Transverse colon (tissue), 4 donors: ENCODE results near the gene MYOZ3. TPM values are rescaled to one million over a fixed set of nuclear protein-coding genes. Genes with fewer than 3 reads are reported as not detected.

Experiments used
- DNase-seq: peaks from one replicate; pipeline ENCODE4 v3.0.0-alpha.2; 2019
- H3K27ac ChIP-seq, 4 donors: fragments of 200-600 bp; sonication (generic); 2 replicates each; pipeline ENCODE4 v1.5.1; 2016 to 2018; ENCODE audit warnings: inconsistent platforms in 4 of 4
- H3K27me3 ChIP-seq: fragments of 200-600 bp; sonication (generic); 2 replicates; pipeline ENCODE4 v1.5.1; 2017; ENCODE audit warnings: inconsistent platforms
- H3K36me3 ChIP-seq, 4 donors: fragments of 200-600 bp; sonication (generic); 2 replicates each; pipeline ENCODE4 v1.5.1; 2017 to 2019; ENCODE audit warnings: inconsistent platforms in 4 of 4
- H3K4me1 ChIP-seq, 4 donors: fragments of 200-600 bp; sonication (generic); 2 replicates each; pipeline ENCODE4 v1.5.1; 2017 to 2020; ENCODE audit warnings: inconsistent platforms in 4 of 4
- H3K4me3 ChIP-seq, 4 donors: fragments of 200-600 bp; sonication (generic); 1 replicate in 1 of 4; 2 replicates in 3 of 4; pipeline versions ENCODE4 v1.5.1 to v1.6.1; 2017 to 2019; ENCODE audit warnings: inconsistent platforms in 4 of 4
- H3K9me3 ChIP-seq, 2 donors: fragments of 200-600 bp; sonication (generic); 2 replicates each; pipeline ENCODE4 v1.5.1; 2017 to 2019; ENCODE audit warnings: inconsistent platforms in 2 of 2
- EP300 ChIP-seq: sonication (generic); formaldehyde crosslinking; IDR thresholded peaks from one replicate; pipeline ENCODE4 v1.6.1; 2017; ENCODE audit warnings: antibody characterized with exemption, low read depth
- POLR2A ChIP-seq: fragments of 450-650 bp; IDR thresholded peaks from one replicate; pipeline ENCODE4 v1.6.1; 2016; ENCODE audit warnings: antibody characterized with exemption, mild to moderate bottlenecking, moderate library complexity
- POLR2AphosphoS5 ChIP-seq, 3 donors: sonication (generic); formaldehyde crosslinking; IDR thresholded peaks; one replicate each; pipeline ENCODE4 v1.6.1; 2016; ENCODE audit warnings: antibody characterized with exemption in 3 of 3
- WGBS, 2 donors: methylation state at CpG; one replicate each; pipeline ENCODE4 v1.1.5; 2018; ENCODE audit warnings: low coverage in 1 of 2; 5-methylcytosine and 5-hydroxymethylcytosine counted together
- in situ Hi-C, 4 donors: fragments of 200-750 bp; cut with MboI; loops; one replicate each; pipeline versions ENCODE4 v1.15.0 to v1.15.1; 2017; ENCODE audit warnings: low sequenced_read_pairs in 3 of 4, low pct_ligation_motif_present in 1 of 4, low pct_unique_long_range_greater_than_20kb in 1 of 4
- intact Hi-C: fragments of 100-400 bp; cut with DNase I; formaldehyde crosslinking; loops from one replicate; pipeline ENCODE4 v1.15.1; 2023; ENCODE audit warnings: low total_unique reads
- total RNA-seq, 4 donors: library from RNA; depleted of rRNA; stranded (reverse); fragments of >200 nt; gene quantifications; one replicate each; pipeline ENCODE4 v1.1.0, GENCODE V29; 2016
- TF ChIP-seq, protein P1 (sequence below), 5 experiments: fragments of 200-600 bp in 3 of 5; fragments of 450-650 bp in 2 of 5; sonication (generic) in 3 of 5; IDR thresholded peaks; 1 replicate in 2 of 5; 2 replicates in 3 of 5; pipeline ENCODE4 v1.5.1; 2016 to 2017; ENCODE audit warnings: antibody characterized with exemption in 5 of 5, inconsistent platforms in 3 of 5, mild to moderate bottlenecking in 2 of 5, moderate library complexity in 1 of 5

MYOZ3 gene
- total RNA-seq, 4 donors from 2014 or later: not detected

- Histone ChIP-seq H3K4me3 (no peak overlapping the region), H3K36me3 (no peaks in the 10 kb centered on the region), H3K27me3 (no peaks in the 10 kb centered on the region), H3K9me3 (no peaks in the 10 kb centered on the region), H3K27ac (peak overlapping the region in 2 of 4 donors; percentile 21 to 51), H3K4me1 (peaks cover 0 to 16% (median 15%) of the 10 kb centered on the region in 4 donors)
- in situ Hi-C loops: no loop called here
- no peak for DNase-seq
- TF ChIP-seq, protein P1, sequence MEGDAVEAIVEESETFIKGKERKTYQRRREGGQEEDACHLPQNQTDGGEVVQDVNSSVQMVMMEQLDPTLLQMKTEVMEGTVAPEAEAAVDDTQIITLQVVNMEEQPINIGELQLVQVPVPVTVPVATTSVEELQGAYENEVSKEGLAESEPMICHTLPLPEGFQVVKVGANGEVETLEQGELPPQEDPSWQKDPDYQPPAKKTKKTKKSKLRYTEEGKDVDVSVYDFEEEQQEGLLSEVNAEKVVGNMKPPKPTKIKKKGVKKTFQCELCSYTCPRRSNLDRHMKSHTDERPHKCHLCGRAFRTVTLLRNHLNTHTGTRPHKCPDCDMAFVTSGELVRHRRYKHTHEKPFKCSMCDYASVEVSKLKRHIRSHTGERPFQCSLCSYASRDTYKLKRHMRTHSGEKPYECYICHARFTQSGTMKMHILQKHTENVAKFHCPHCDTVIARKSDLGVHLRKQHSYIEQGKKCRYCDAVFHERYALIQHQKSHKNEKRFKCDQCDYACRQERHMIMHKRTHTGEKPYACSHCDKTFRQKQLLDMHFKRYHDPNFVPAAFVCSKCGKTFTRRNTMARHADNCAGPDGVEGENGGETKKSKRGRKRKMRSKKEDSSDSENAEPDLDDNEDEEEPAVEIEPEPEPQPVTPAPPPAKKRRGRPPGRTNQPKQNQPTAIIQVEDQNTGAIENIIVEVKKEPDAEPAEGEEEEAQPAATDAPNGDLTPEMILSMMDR (IDR thresholded peaks at IDR 0.05): no peak
- no peak for TF ChIP-seq POLR2A
- TF ChIP-seq EP300: no peak
- TF ChIP-seq POLR2AphosphoS5 (IDR thresholded peaks at IDR 0.05): no peak
- WGBS, 2 donors: 66 to 68% methylated on average over 6 to 10 of the region's 10 CpGs
- intact Hi-C loops: no loop called here
Observed at GRCh38 chr5:150632305-150633160, 28.5 kb upstream of the MYOZ3 start.

- TF ChIP-seq POLR2AphosphoS5 (IDR thresholded peaks at IDR 0.05) (no peak), POLR2A (no peak), EP300 (no peak)
- TF ChIP-seq, protein P1 (IDR thresholded peaks at IDR 0.05): no peak
- peaks cover 4 to 24% (median 19%) of the 10 kb centered on the region in 4 donors for H3K4me1 ChIP-seq
- intact Hi-C loops: no loop called here
- DNase-seq: no peak
- H3K4me3 ChIP-seq: no peak overlapping the region
- in situ Hi-C loops: no loop called here
- peak overlapping the region in 1 of 4 donors; percentile 21 for H3K27ac ChIP-seq
- WGBS, 2 donors: 54 to 73% methylated on average over 1 to 2 of the region's 2 CpGs
- H3K27me3 ChIP-seq: no peaks in the 10 kb centered on the region
- no peaks in the 10 kb centered on the region for H3K36me3 ChIP-seq
- no peaks in the 10 kb centered on the region for H3K9me3 ChIP-seq
Observed at GRCh38 chr5:150633429-150633828, 27.6 kb upstream of the MYOZ3 start.

- WGBS, 2 donors: 53 to 70% methylated on average over 3 to 6 of the region's 6 CpGs
- in situ Hi-C loops (no loop called here), intact Hi-C loops (no loop called here)
- H3K4me1 ChIP-seq: peaks cover 14 to 47% (median 28%) of the 10 kb centered on the region in 4 donors
- H3K4me3 ChIP-seq: no peak overlapping the region
- peak overlapping the region; percentile 12 to 89 (median 53) for H3K27ac ChIP-seq
- H3K27me3 ChIP-seq: no peaks in the 10 kb centered on the region
- H3K36me3 ChIP-seq: no peaks in the 10 kb centered on the region
- no peaks in the 10 kb centered on the region for H3K9me3 ChIP-seq
- peak; percentile 68 for DNase-seq
- TF ChIP-seq POLR2A: no peak
- TF ChIP-seq POLR2AphosphoS5 (IDR thresholded peaks at IDR 0.05): no peak
- TF ChIP-seq, protein P1 (IDR thresholded peaks at IDR 0.05): no peak
- TF ChIP-seq EP300: no peak
Observed at GRCh38 chr5:150636391-150637244, 24.4 kb upstream of the MYOZ3 start.
